SK-N-SH (cell line): Measurements from ENCODE around the gene TGFBR3L. TPM values are rescaled to one million over a fixed set of nuclear protein-coding genes. Genes with fewer than 3 reads are reported as not detected.

Source experiments
- CTCF ChIA-PET: fragments of 300-600, 350-600 bp; formaldehyde crosslinking; extraction: SDS; loops from one replicate; lab custom pipeline; 2021; lab: Yijun Ruan, JAX
- POLR2A ChIA-PET: fragments of 350-600 bp; sonication (Branson Sonifier 250); formaldehyde crosslinking; extraction: SDS; loops from one replicate; lab custom pipeline; 2020; ENCODE audit warnings: antibody characterized with exemption, inconsistent platforms; lab: Yijun Ruan, JAX
- DNase-seq: peaks from one replicate; pipeline ENCODE4 v3.0.0; 2012
- H2AFZ ChIP-seq: fragments of 200-600 bp; sonication (generic); 2 replicates; pipeline ENCODE4 v1.8.1; 2016; ENCODE audit warnings: antibody characterized with exemption, mild to moderate bottlenecking, low read depth
- H3F3A ChIP-seq: fragments of 200-600 bp; sonication (generic); replicated peaks from 2 replicates; pipeline ENCODE3; 2016; ENCODE audit warnings: antibody characterized with exemption, mild to moderate bottlenecking; ENCODE audit not compliant: insufficient read depth
- H3K27ac ChIP-seq, 2 experiments: fragments of 200-500 bp in 1 of 2; fragments of 200-600 bp in 1 of 2; sonication (Bioruptor generic) in 1 of 2; sonication (generic), shearing (Covaris generic) in 1 of 2; 2 replicates each; pipeline versions ENCODE4 v1.5.1 to v1.6.1; 2014 to 2016; ENCODE audit warnings: low read depth in 2 of 2, inconsistent platforms in 1 of 2, low read length in 1 of 2, mild to moderate bottlenecking in 1 of 2, mixed read lengths in 1 of 2
- H3K27me3 ChIP-seq: fragments of 200-600 bp; sonication (generic), shearing (Covaris generic); 2 replicates; pipeline ENCODE4 v1.6.1; 2016; ENCODE audit warnings: mixed run types; ENCODE audit not compliant: insufficient read depth
- H3K36me3 ChIP-seq, 2 experiments: fragments of 200-500 bp in 1 of 2; fragments of 200-600 bp in 1 of 2; sonication (Bioruptor generic) in 1 of 2; sonication (generic) in 1 of 2; replicated peaks in 1 of 2; 2 replicates each; pipeline versions ENCODE3 to v1.5.1; 2014 to 2016; ENCODE audit warnings: low read length in 1 of 2, mild to moderate bottlenecking in 1 of 2; ENCODE audit not compliant: insufficient read depth in 2 of 2, control insufficient read depth in 1 of 2
- H3K4me1 ChIP-seq, 2 experiments: fragments of 200-500 bp in 1 of 2; fragments of 200-600 bp in 1 of 2; sonication (Bioruptor generic) in 1 of 2; sonication (generic), shearing (Covaris generic) in 1 of 2; 2 replicates each; pipeline versions ENCODE4 v1.5.1 to v1.6.1; 2014 to 2016; ENCODE audit warnings: low read depth in 1 of 2, low read length in 1 of 2, mixed run types in 1 of 2; ENCODE audit not compliant: insufficient read depth in 2 of 2, control insufficient read depth in 1 of 2
- H3K4me2 ChIP-seq: fragments of 200-600 bp; sonication (generic), shearing (Covaris generic); 2 replicates; pipeline ENCODE4 v1.6.1; 2017; ENCODE audit warnings: mixed run types
- H3K4me3 ChIP-seq, 2 experiments: fragments of 200-500 bp in 1 of 2; fragments of 200-600 bp in 1 of 2; sonication (Bioruptor generic) in 1 of 2; sonication (generic), shearing (Covaris generic) in 1 of 2; 2 replicates each; pipeline versions ENCODE4 v1.5.1 to v1.8.1; 2014 to 2016; ENCODE audit warnings: low read depth in 2 of 2, inconsistent platforms in 1 of 2, low read length in 1 of 2, mild to moderate bottlenecking in 1 of 2, mixed read lengths in 1 of 2, moderate library complexity in 1 of 2
- H3K79me2 ChIP-seq: fragments of 200-600 bp; sonication (generic); 2 replicates; pipeline ENCODE4 v1.8.1; 2017; ENCODE audit warnings: mild to moderate bottlenecking; ENCODE audit not compliant: insufficient read depth
- H3K9ac ChIP-seq: fragments of 200-600 bp; sonication (generic); 2 replicates; pipeline ENCODE4 v1.6.1; 2017; ENCODE audit warnings: mixed run types
- H3K9me2 ChIP-seq: fragments of 200-600 bp; sonication (generic); 2 replicates; pipeline ENCODE4 v1.6.1; 2017; ENCODE audit warnings: mixed run types
- H3K9me3 ChIP-seq: fragments of 200-600 bp; sonication (generic); 2 replicates; pipeline ENCODE4 v1.6.1; 2017; ENCODE audit warnings: mixed run types, mild to moderate bottlenecking, moderate library complexity
- H4K20me1 ChIP-seq: fragments of 200-600 bp; sonication (generic); 2 replicates; pipeline ENCODE4 v1.6.1; 2017; ENCODE audit warnings: mild to moderate bottlenecking, mixed run types; ENCODE audit not compliant: insufficient read depth
- CHD2 ChIP-seq: fragments of 150-350 bp; IDR thresholded peaks from 2 replicates; pipeline ENCODE4 v1.6.1; 2018; ENCODE audit warnings: low read length; ENCODE audit not compliant: partially characterized antibody
- ELF1 ChIP-seq: IDR thresholded peaks from 2 replicates; pipeline ENCODE4 v1.4.0; 2012
- EZH2phosphoT487 ChIP-seq: fragments of 200-600 bp; sonication (generic); IDR thresholded peaks from 2 replicates; pipeline ENCODE4 v1.6.1; 2017; ENCODE audit warnings: low read depth, mixed run types, mild to moderate bottlenecking, antibody characterized with exemption, moderate library complexity, borderline replicate concordance
- FOSL2 ChIP-seq: IDR thresholded peaks from 2 replicates; pipeline ENCODE4 v1.4.0; 2012; ENCODE audit warnings: low read depth, mild to moderate bottlenecking, moderate library complexity, borderline replicate concordance
- FOXJ3 ChIP-seq: sonication (generic); formaldehyde crosslinking; IDR thresholded peaks from 2 replicates; pipeline ENCODE4 v1.5.1; 2020; ENCODE audit warnings: mild to moderate bottlenecking, missing genetic modification reagents
- GABPA ChIP-seq: IDR thresholded peaks from 2 replicates; pipeline ENCODE4 v1.4.0; 2012; ENCODE audit warnings: low read depth, mild to moderate bottlenecking
- JUND ChIP-seq: IDR thresholded peaks from 2 replicates; pipeline ENCODE4 v1.4.0; 2012
- MEF2A ChIP-seq: IDR thresholded peaks from 2 replicates; pipeline ENCODE4 v1.4.0; 2012; ENCODE audit warnings: low read depth, borderline replicate concordance
- NFIC ChIP-seq: IDR thresholded peaks from 2 replicates; pipeline ENCODE4 v1.4.0; 2012; ENCODE audit warnings: borderline replicate concordance
- RAD21 ChIP-seq: IDR thresholded peaks from 2 replicates; pipeline ENCODE4 v1.6.1; 2012; ENCODE audit warnings: mild to moderate bottlenecking, low read length
- RFX5 ChIP-seq: IDR thresholded peaks from 2 replicates; pipeline ENCODE4 v1.6.1; 2012; ENCODE audit warnings: mild to moderate bottlenecking, improper control_type of control experiment, low read length
- RXRA ChIP-seq: IDR thresholded peaks from 2 replicates; pipeline ENCODE4 v1.4.0; 2012; ENCODE audit warnings: low read depth, mild to moderate bottlenecking, borderline replicate concordance
- SIN3A ChIP-seq: IDR thresholded peaks from 2 replicates; pipeline ENCODE4 v1.6.1; 2012; ENCODE audit warnings: low read depth, mild to moderate bottlenecking, low read length, moderate library complexity, borderline replicate concordance
- TAF1 ChIP-seq: IDR thresholded peaks from 2 replicates; pipeline ENCODE4 v1.6.1; 2012; ENCODE audit warnings: low read depth, mild to moderate bottlenecking, low read length, moderate library complexity, borderline replicate concordance
- TCF12 ChIP-seq: IDR thresholded peaks from 2 replicates; pipeline ENCODE4 v1.4.0; 2012
- TEAD4 ChIP-seq: IDR thresholded peaks from 2 replicates; pipeline ENCODE4 v1.4.0; 2012; ENCODE audit warnings: mild to moderate bottlenecking, borderline replicate concordance; ENCODE audit not compliant: insufficient read depth
- WGBS: methylation state at CpG from one replicate; pipeline ENCODE4 v1.1.6; 2017; ENCODE audit warnings: low lambda C conversion rate; 5-methylcytosine and 5-hydroxymethylcytosine counted together
- polyA plus RNA-seq, 3 experiments: library from polyadenylated mRNA; depleted of rRNA; stranded (reverse); fragments of >200 nt; gene quantifications; 2 replicates each; pipeline ENCODE4 v1.2.3, GENCODE V29; 2012
- TF ChIP-seq, protein P1 (sequence below): fragments of 200-600 bp; sonication (generic); IDR thresholded peaks from 2 replicates; pipeline ENCODE4 v1.6.1; 2017; ENCODE audit warnings: antibody characterized with exemption, mild to moderate bottlenecking, moderate library complexity
- TF ChIP-seq, protein P2 (sequence below): IDR thresholded peaks from 2 replicates; pipeline ENCODE4 v1.6.1; 2012; ENCODE audit warnings: mild to moderate bottlenecking, low read depth, low read length, moderate library complexity
- TF ChIP-seq, protein P3 (sequence below): IDR thresholded peaks from 2 replicates; pipeline ENCODE4; 2012

TGFBR3L gene
- polyA plus RNA-seq, 1 of the 3 experiments (the other 2 are of a cell fraction): 0.87 TPM

DNA sequence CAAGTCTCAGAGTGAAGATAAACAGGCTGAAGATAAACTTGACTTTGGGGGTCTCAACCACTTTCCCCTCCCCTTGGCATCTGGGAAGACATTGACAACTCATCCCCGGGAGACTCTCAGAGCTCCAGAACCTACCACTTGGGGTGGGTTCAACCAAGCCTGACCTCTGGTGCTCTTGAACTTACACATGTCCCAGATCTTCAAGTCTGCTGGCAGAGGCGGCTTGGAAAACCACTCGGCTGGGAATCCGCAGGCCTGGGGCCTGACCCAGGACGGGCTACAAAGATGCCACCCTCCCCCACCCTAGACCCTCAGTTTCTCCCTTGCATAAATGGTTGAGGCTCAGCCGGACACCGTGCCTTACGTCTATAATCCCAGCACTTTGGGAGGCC, 25.8 kb upstream of the TGFBR3L start:
- Histone ChIP-seq H2AFZ (no peak overlapping the region), H3K4me2 (no peak overlapping the region)
- TF ChIP-seq, protein P1, sequence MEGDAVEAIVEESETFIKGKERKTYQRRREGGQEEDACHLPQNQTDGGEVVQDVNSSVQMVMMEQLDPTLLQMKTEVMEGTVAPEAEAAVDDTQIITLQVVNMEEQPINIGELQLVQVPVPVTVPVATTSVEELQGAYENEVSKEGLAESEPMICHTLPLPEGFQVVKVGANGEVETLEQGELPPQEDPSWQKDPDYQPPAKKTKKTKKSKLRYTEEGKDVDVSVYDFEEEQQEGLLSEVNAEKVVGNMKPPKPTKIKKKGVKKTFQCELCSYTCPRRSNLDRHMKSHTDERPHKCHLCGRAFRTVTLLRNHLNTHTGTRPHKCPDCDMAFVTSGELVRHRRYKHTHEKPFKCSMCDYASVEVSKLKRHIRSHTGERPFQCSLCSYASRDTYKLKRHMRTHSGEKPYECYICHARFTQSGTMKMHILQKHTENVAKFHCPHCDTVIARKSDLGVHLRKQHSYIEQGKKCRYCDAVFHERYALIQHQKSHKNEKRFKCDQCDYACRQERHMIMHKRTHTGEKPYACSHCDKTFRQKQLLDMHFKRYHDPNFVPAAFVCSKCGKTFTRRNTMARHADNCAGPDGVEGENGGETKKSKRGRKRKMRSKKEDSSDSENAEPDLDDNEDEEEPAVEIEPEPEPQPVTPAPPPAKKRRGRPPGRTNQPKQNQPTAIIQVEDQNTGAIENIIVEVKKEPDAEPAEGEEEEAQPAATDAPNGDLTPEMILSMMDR: no peak
- TF ChIP-seq FOXJ3 (CRISPR knock-in tag): no peak
- no peak for TF ChIP-seq SIN3A
- TF ChIP-seq GABPA: no peak
- no peak for TF ChIP-seq RFX5
- TF ChIP-seq MEF2A: no peak
- TF ChIP-seq TAF1: no peak
- TF ChIP-seq RAD21: no peak
- no peak for TF ChIP-seq EZH2phosphoT487
- TF ChIP-seq JUND: no peak
- no peak for TF ChIP-seq CHD2
- TF ChIP-seq TEAD4: no peak
- no peak for TF ChIP-seq NFIC
- no peak for TF ChIP-seq RXRA
- no peak for TF ChIP-seq FOSL2
- TF ChIP-seq, protein P2, sequence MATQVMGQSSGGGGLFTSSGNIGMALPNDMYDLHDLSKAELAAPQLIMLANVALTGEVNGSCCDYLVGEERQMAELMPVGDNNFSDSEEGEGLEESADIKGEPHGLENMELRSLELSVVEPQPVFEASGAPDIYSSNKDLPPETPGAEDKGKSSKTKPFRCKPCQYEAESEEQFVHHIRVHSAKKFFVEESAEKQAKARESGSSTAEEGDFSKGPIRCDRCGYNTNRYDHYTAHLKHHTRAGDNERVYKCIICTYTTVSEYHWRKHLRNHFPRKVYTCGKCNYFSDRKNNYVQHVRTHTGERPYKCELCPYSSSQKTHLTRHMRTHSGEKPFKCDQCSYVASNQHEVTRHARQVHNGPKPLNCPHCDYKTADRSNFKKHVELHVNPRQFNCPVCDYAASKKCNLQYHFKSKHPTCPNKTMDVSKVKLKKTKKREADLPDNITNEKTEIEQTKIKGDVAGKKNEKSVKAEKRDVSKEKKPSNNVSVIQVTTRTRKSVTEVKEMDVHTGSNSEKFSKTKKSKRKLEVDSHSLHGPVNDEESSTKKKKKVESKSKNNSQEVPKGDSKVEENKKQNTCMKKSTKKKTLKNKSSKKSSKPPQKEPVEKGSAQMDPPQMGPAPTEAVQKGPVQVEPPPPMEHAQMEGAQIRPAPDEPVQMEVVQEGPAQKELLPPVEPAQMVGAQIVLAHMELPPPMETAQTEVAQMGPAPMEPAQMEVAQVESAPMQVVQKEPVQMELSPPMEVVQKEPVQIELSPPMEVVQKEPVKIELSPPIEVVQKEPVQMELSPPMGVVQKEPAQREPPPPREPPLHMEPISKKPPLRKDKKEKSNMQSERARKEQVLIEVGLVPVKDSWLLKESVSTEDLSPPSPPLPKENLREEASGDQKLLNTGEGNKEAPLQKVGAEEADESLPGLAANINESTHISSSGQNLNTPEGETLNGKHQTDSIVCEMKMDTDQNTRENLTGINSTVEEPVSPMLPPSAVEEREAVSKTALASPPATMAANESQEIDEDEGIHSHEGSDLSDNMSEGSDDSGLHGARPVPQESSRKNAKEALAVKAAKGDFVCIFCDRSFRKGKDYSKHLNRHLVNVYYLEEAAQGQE: no peak
- no peak for TF ChIP-seq TCF12
- TF ChIP-seq, protein P3, sequence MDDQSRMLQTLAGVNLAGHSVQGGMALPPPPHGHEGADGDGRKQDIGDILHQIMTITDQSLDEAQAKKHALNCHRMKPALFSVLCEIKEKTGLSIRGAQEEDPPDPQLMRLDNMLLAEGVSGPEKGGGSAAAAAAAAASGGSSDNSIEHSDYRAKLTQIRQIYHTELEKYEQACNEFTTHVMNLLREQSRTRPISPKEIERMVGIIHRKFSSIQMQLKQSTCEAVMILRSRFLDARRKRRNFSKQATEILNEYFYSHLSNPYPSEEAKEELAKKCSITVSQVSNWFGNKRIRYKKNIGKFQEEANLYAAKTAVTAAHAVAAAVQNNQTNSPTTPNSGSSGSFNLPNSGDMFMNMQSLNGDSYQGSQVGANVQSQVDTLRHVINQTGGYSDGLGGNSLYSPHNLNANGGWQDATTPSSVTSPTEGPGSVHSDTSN: no peak
- TF ChIP-seq ELF1: no peak
- TF ChIP-seq, all 33 proteins: peak for 0
- H3K79me2 ChIP-seq: no peaks in the 10 kb centered on the region
- 82% methylated on average over 3 of the region's 8 CpGs for WGBS
- no peaks in the 10 kb centered on the region; the same call in 1 of the 2 replicates for H3K27me3 ChIP-seq
- ChIA-PET CTCF (interaction anchor here (0.9 to 1.4 kb wide), 2 partner anchors 13 to 20 kb away, joined by 3 read pairs; no protein-coding TSS in a partner anchor), POLR2A (no interaction called here)
- no peaks in the 10 kb centered on the region for H3F3A ChIP-seq
- H3K9ac ChIP-seq: no peak overlapping the region
- no peaks in the 10 kb centered on the region for H3K9me2 ChIP-seq
- no peak for DNase-seq
- H3K4me3 ChIP-seq: no peak overlapping the region
- no peaks in the 10 kb centered on the region for H3K4me1 ChIP-seq
- no peak overlapping the region for H3K27ac ChIP-seq
- H4K20me1 ChIP-seq: no peaks in the 10 kb centered on the region
- no peaks in the 10 kb centered on the region for H3K9me3 ChIP-seq
- H3K36me3 ChIP-seq: no peaks in the 10 kb centered on the region
